Measurements from ENCODE around the gene EYA3. TPM values are rescaled to one million over a fixed set of nuclear protein-coding genes. Genes with fewer than 3 reads are reported as not detected.

Gene EYA3
- total and polyA plus RNA-seq, 7 donors, result 3.6 to 15.3 (median 13.1) TPM

DNA sequence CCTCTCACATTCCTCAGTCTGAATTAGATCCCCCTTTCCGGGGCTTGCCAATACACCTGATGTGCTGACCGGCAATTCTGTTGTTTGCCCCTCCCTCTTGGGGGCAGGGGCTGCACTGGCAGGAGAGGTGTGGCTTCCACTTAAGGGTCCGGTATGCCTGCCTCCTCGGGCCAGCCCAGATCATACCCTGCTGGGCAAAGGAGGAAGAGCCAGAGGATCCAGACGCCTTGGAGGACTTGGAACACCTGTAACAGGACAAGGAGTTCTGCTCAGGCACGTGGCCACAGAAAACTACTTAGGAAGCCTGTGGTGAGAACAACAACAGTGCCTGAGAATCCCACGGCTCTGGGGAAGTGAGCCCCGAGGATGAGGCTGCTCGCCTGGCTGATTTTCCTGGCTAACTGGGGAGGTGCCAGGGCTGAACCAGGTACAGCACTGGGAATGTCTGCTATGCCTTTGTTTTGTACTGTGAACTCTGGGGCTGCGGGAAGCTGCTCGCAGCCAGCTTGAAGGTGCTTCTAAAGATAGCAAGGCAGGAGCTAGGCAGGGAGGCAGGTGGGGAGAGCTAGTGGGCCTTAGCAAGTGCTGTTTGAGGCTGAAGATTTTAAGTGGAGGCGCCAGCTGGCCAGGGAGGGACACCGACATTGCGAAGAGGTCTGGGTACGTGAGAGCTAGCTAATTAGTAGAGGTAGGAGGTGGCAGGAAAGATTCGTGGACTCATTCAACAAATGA lies 153.4 kb downstream of the EYA3 start, which contains the start of gene SMPDL3B:
Gene SMPDL3B (plus strand): TSS at position 183 of the 732 bp plus-strand sequence. CDS start 184 bp downstream, at position 367.
- Histone ChIP-seq H3K4me1 (no peaks in the 10 kb centered on the region), H3K36me3 (ENCODE audit: insufficient read depth in 1 of 2, low read depth in 1 of 2) (no peaks in the 10 kb centered on the region), H3K27me3 (ENCODE audit: insufficient read depth in 3 of 3, low read length in 2 of 3) (peaks cover 0 to 18% (median 2%) of the 10 kb centered on the region in 3 donors), H3K9me3 (no peaks in the 10 kb centered on the region), H3K4me3 (no peak within 1 kb of the TSS), H3K27ac (no peak within 1 kb of the TSS)
- intact Hi-C loops (cut with DNase I), result no loop called here
- TF ChIP-seq, protein P1, sequence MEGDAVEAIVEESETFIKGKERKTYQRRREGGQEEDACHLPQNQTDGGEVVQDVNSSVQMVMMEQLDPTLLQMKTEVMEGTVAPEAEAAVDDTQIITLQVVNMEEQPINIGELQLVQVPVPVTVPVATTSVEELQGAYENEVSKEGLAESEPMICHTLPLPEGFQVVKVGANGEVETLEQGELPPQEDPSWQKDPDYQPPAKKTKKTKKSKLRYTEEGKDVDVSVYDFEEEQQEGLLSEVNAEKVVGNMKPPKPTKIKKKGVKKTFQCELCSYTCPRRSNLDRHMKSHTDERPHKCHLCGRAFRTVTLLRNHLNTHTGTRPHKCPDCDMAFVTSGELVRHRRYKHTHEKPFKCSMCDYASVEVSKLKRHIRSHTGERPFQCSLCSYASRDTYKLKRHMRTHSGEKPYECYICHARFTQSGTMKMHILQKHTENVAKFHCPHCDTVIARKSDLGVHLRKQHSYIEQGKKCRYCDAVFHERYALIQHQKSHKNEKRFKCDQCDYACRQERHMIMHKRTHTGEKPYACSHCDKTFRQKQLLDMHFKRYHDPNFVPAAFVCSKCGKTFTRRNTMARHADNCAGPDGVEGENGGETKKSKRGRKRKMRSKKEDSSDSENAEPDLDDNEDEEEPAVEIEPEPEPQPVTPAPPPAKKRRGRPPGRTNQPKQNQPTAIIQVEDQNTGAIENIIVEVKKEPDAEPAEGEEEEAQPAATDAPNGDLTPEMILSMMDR (IDR thresholded peaks at IDR 0.05), result no peak
- DNase-seq (no peak), ATAC-seq (no peak)
- 2 to 6% (median 6%) methylated on average over 16 of the region's 16 CpGs for WGBS, 3 donors

DNA sequence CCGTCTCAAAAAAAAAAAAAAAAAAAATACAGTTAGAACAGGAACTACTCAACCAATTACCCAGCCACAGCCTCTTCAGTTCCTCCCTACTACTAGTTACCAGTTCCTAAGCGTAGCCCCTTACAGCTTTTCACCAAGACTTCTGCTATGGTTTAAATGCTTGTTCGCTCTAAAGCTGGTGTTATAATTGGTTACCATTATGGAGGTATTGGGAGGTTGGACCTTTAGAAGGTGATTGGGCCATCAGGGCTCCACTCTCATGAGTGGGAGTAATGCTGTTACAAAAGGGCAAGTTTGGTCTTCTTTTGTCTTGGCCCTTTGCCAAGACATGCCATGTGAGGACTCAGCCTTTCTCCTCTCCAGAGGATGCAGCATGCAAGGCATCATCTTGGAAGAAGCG lies 156.7 kb downstream of the EYA3 start:
- TF ChIP-seq, protein P1 (IDR thresholded peaks at IDR 0.05), result no peak
- Histone ChIP-seq H3K4me1 (no peaks in the 10 kb centered on the region), H3K4me3 (no peak overlapping the region), H3K27me3 (ENCODE audit: insufficient read depth in 3 of 3, low read length in 2 of 3) (peaks cover 0 to 18% (median 2%) of the 10 kb centered on the region in 3 donors), H3K27ac (no peak overlapping the region), H3K9me3 (no peaks in the 10 kb centered on the region), H3K36me3 (ENCODE audit: insufficient read depth in 1 of 2, low read depth in 1 of 2) (no peaks in the 10 kb centered on the region)
- intact Hi-C loops (cut with DNase I), result no loop called here
- no peak for DNase-seq
- no peak for ATAC-seq
- WGBS, 3 donors, result 82 to 85% (median 85%) methylated on average over 4 of the region's 4 CpGs

DNA sequence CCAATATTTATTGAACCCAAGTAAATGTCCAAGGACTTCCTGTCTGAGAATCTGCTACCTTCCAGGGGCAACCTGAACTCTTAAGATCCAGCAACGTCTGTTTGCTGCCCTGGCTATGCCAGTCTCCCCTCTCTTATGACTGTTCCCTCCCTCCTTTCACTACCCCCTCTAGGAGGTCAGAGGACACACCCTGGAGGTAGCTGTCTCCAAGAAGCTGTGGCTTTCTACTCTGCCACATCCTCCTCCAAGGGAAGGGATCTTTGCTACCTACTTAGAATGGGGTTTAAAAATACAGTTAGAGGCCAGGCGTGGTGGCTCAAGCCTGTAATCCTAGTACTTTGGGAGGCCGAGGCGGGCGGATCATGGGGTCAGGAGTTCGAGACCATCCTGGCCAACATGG lies 157.2 kb downstream of the EYA3 start:
- peaks cover 0 to 16% (median 2%) of the 10 kb centered on the region in 3 donors for H3K27me3 ChIP-seq (ENCODE audit: insufficient read depth in 3 of 3, low read length in 2 of 3)
- 80 to 93% (median 87%) methylated on average over 6 of the region's 6 CpGs for WGBS, 3 donors
- no peaks in the 10 kb centered on the region for H3K9me3 ChIP-seq
- TF ChIP-seq, protein P1 (IDR thresholded peaks at IDR 0.05), result no peak
- no peak for DNase-seq
- intact Hi-C loops (cut with DNase I), result no loop called here
- H3K27ac ChIP-seq, result no peak overlapping the region
- H3K4me3 ChIP-seq, result no peak overlapping the region
- H3K4me1 ChIP-seq, result no peaks in the 10 kb centered on the region
- no peaks in the 10 kb centered on the region for H3K36me3 ChIP-seq (ENCODE audit: insufficient read depth in 1 of 2, low read depth in 1 of 2)
- ATAC-seq, result no peak

DNA sequence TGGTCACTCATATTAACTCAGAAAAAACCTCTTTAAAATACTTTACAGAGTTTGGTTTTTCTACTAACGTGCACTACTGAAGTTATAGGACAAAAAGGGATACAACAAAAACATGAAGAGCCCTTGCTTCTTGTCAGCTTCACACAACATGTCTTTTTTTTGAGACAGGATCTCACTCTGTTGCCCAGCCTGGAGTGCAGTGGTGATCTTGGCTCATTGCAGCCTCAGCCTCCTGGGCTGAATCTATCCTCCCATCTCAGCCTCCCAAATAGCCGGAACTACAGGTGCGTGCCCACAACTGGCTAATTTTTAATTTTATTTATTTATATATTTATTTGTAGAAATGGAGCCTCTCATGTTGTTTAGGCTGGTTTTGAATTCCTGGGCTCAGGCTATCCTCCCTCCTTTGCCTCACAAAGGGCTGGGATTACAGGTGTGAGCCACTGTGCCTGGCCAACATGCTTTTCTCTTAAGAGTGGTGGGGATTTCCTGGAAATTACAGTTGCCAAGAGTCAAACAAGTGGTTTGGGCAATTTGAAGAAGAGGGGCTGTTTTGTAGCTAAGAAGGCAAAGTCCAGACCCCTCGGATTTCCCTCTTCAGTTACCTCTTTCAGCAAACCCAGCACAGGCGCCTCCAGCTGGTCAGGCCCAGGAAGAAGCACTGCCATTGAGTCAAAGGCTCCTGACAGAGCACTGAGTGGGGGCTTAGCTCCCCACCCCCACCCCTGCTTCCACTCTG lies 160.0 kb downstream of the EYA3 start:
- no peak overlapping the region for H3K27ac ChIP-seq
- TF ChIP-seq, protein P1 (IDR thresholded peaks at IDR 0.05), result no peak
- intact Hi-C loops (cut with DNase I), result no loop called here
- H3K27me3 ChIP-seq (ENCODE audit: insufficient read depth in 3 of 3, low read length in 2 of 3), result peaks cover 0 to 2% (median 0%) of the 10 kb centered on the region in 3 donors
- H3K4me1 ChIP-seq, result no peaks in the 10 kb centered on the region
- DNase-seq (no peak), ATAC-seq (no peak)
- no peak overlapping the region for H3K4me3 ChIP-seq
- WGBS, 3 donors, result 68 to 88% (median 71%) methylated on average over 5 of the region's 5 CpGs
- no peaks in the 10 kb centered on the region for H3K9me3 ChIP-seq
- no peaks in the 10 kb centered on the region for H3K36me3 ChIP-seq (ENCODE audit: insufficient read depth in 1 of 2, low read depth in 1 of 2)

All from psoas muscle (tissue), 8 donors.